ENCODE data around the gene HIF3A. TPM values are rescaled to one million over a fixed set of nuclear protein-coding genes. Genes with fewer than 3 reads are reported as not detected.

Gene HIF3A
- total and polyA plus RNA-seq, 2 of the 8 experiments (the other 6 are each of a cell fraction or from before 2014, with no cell fraction given): 38.6 to 38.8 TPM

DNA sequence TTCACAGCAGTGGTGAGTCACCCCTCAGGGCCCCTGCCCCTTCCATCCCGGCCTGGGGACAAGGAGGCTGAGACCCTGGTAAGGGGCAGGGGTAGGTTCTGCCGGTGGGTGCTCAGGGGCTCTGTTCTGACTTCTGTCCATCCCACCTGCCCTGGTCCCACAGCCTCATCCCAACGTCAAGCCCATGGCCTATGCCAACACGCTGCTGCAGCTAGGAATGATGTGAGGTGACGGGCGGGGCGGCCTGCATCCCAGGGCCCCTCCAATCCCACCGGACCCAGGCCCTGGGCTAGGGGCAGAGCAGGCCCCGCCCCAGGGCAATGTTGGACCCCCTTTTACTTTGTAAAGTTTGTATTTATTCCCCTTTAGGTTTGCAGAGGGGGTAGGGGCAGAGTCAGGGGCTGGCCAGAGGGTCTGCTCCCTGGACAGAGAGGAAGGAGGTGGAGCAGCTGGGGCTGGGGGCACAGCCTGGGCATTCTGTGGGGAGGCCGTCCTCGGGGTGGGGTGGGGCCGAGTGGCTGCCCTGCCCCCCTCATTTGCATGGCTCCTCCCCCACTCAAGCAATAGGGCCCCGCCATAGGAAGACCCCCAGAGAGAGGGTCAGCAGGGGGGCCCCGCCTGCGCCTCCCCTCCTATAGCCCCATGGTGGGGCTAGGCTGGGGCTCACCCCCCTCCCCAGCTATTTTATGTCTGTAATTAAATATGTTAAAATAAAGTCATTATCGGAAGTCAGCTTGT is 93.4 kb downstream of the HIF3A start:
- Histone ChIP-seq H4K91ac (replicated peaks; ENCODE audit: insufficient read length, low read length) (no peak overlapping the region), H2BK120ac (replicated peaks; ENCODE audit: low read depth, low read length) (no peak overlapping the region), H2AFZ (ENCODE audit: low read length) (no peak overlapping the region), H2BK20ac (ENCODE audit: low read length) (no peak overlapping the region), H3K18ac (ENCODE audit: extremely low read depth, low read length) (no peak overlapping the region), H3K14ac (ENCODE audit: insufficient read length) (no peak overlapping the region), H3K4me2 (ENCODE audit: insufficient read depth in 1 of 2, low read depth in 2 of 2, low read length in 2 of 2) (no peak overlapping the region), H3K79me2 (ENCODE audit: control insufficient read depth in 1 of 2, insufficient read depth in 2 of 2, low read length in 2 of 2) (no peaks in the 10 kb centered on the region), H3K79me1 (ENCODE audit: low read depth, low read length) (no peaks in the 10 kb centered on the region; the same call in 1 of the 2 replicates), H2AK5ac (ENCODE audit: low read depth, low read length) (no peak overlapping the region), H4K5ac (ENCODE audit: insufficient read length, low read depth, low read length) (no peak overlapping the region), H3K23me2 (ENCODE audit: low read depth, low read length) (no peaks in the 10 kb centered on the region), H2BK12ac (ENCODE audit: low read depth, low read length) (no peak overlapping the region), H4K8ac (ENCODE audit: extremely low read depth, insufficient read depth, low read length) (no peak overlapping the region), H3K36me3 (ENCODE audit: control insufficient read depth in 2 of 4, insufficient read depth in 4 of 4, low read length in 3 of 4) (peaks cover 7 to 50% (median 40%) of the 10 kb centered on the region in 4 experiments; a peak in 6 of 8 replicates), H3K27me3 (replicated peaks in 1 of 4; ENCODE audit: control insufficient read depth in 3 of 4, extremely low read depth in 1 of 4, insufficient read depth in 3 of 4, low read length in 3 of 4) (no peaks in the 10 kb centered on the region), H3K9me3 (ENCODE audit: insufficient read depth in 2 of 2, low read depth in 1 of 2, low read length in 1 of 2) (no peaks in the 10 kb centered on the region; a peak in 1 of 4 replicates), H3K4me1 (replicated peaks in 1 of 4; ENCODE audit: control insufficient read depth in 3 of 4, insufficient read depth in 4 of 4, low read length in 3 of 4) (no peaks in the 10 kb centered on the region; a peak in 2 of 7 replicates), H2BK15ac (ENCODE audit: low read length) (no peak overlapping the region), H3K4ac (replicated peaks; ENCODE audit: insufficient read length, low read depth, low read length) (no peak overlapping the region), H3K27ac (ENCODE audit: low read depth, low read length) (no peak overlapping the region), H3K23ac (ENCODE audit: insufficient read length) (no peak overlapping the region), H3K9ac (replicated peaks in 1 of 4; ENCODE audit: extremely low read depth in 1 of 4, low read depth in 3 of 4, low read length in 3 of 4) (no peak overlapping the region), H3K4me3 (ENCODE audit: extremely low read depth in 1 of 4, insufficient read depth in 2 of 4, low read depth in 3 of 4, low read length in 4 of 4) (no peak overlapping the region), H4K20me1 (replicated peaks in 1 of 2; ENCODE audit: control insufficient read depth in 1 of 2, insufficient read depth in 2 of 2, low read length in 2 of 2) (peaks cover 0 to 9% of the 10 kb centered on the region in 2 experiments), H3K56ac (replicated peaks; ENCODE audit: insufficient read length, low read depth, low read length) (no peak overlapping the region), H2BK5ac (ENCODE audit: low read depth, low read length) (no peak overlapping the region)
- ChIA-PET POLR2A (ENCODE audit: partially characterized antibody) (interaction anchor here (1.0 to 1.7 kb wide), 3 partner anchors 20 to 106 kb away, joined by 4 to 7 read pairs (median 4); partner anchors contain the start of genes CCDC8 and PNMA8B), CTCF (ENCODE audit: partially characterized antibody) (interaction anchor here (0.9 to 3.9 kb wide), 11 partner anchors 9 to 126 kb away, joined by 3 to 15 read pairs (median 4); no protein-coding TSS in a partner anchor)
- 91% methylated on average over 7 of the region's 16 CpGs; no CpG with 5 or more reads in 1 of the 2 experiments for WGBS, 2 experiments (ENCODE audit: extremely low coverage in 1 of 2, insufficient coverage in 1 of 2, insufficient read length in 1 of 2, insufficient replicate concordance in 2 of 2, low coverage in 1 of 2, low lambda C conversion rate in 2 of 2, missing lambda C conversion rate in 1 of 2)
- TF ChIP-seq EZH2 (IDR thresholded peaks at IDR 0.05; ENCODE audit: low read depth, low read length, severe bottlenecking): no peak
- FAIRE-seq (no peak), DNase-seq (ENCODE audit: low read depth in 1 of 2, low spot score in 2 of 2) (no peak)

All from H1 (cell line).